Measurements from ENCODE around the gene TUBB3.

DNA sequence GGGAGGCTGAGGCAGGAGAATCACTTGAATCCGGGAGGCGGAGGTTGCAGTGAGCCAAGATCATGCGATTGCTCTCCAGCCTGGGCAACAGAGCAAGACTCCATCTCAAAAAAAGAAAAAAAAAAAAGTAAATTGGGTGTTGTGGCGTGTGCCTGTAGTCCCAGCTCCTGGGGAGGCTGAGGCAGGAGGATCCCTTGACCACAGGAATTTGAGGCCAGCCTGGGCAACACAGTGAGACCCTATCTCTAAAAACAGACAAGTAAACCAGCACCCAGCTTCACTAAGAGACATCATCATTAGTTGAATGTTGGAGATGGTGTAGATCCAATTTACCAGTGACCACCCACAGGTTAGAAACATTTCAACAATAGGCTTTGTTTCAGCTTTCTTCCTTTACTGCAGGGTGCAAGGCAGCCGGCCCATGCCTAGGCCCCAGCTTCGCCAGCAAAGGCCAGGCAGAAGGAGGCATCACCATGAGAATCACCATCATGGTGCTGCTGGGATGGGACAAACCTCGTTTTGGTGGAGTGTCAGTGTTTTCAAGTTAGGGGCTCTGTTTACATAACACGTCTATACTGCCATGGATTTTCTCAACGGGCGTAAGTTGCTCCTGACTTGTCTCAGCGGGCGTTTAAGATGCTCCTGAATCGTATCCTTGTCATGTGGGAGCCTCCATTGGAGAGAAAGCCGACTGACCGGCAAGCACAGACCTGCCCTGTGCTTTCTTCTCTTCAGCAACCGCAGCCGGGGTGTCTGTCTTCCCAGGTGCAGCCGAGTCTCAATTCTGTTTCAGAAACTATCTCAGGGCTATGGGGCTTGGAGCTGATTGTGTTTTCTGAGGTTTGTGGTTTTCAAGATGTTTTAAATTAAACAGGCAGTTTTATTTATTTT lies 42.4 kb upstream of the TUBB3 start:
- TF ChIP-seq, protein P1, sequence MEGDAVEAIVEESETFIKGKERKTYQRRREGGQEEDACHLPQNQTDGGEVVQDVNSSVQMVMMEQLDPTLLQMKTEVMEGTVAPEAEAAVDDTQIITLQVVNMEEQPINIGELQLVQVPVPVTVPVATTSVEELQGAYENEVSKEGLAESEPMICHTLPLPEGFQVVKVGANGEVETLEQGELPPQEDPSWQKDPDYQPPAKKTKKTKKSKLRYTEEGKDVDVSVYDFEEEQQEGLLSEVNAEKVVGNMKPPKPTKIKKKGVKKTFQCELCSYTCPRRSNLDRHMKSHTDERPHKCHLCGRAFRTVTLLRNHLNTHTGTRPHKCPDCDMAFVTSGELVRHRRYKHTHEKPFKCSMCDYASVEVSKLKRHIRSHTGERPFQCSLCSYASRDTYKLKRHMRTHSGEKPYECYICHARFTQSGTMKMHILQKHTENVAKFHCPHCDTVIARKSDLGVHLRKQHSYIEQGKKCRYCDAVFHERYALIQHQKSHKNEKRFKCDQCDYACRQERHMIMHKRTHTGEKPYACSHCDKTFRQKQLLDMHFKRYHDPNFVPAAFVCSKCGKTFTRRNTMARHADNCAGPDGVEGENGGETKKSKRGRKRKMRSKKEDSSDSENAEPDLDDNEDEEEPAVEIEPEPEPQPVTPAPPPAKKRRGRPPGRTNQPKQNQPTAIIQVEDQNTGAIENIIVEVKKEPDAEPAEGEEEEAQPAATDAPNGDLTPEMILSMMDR (IDR thresholded peaks at IDR 0.05): no peak
- TF ChIP-seq GABPB1 (CRISPR knock-in tag; IDR thresholded peaks at IDR 0.05) (no peak), JUN (CRISPR knock-in tag; IDR thresholded peaks at IDR 0.05) (no peak)
- TF ChIP-seq, protein P2, sequence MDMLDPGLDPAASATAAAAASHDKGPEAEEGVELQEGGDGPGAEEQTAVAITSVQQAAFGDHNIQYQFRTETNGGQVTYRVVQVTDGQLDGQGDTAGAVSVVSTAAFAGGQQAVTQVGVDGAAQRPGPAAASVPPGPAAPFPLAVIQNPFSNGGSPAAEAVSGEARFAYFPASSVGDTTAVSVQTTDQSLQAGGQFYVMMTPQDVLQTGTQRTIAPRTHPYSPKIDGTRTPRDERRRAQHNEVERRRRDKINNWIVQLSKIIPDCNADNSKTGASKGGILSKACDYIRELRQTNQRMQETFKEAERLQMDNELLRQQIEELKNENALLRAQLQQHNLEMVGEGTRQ (CRISPR knock-in tag; IDR thresholded peaks at IDR 0.05): no peak
- TF ChIP-seq, protein P3, sequence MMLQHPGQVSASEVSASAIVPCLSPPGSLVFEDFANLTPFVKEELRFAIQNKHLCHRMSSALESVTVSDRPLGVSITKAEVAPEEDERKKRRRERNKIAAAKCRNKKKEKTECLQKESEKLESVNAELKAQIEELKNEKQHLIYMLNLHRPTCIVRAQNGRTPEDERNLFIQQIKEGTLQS (CRISPR knock-in tag; conservative IDR thresholded peaks at IDR 0.05): no peak
- TF ChIP-seq, protein P4, sequence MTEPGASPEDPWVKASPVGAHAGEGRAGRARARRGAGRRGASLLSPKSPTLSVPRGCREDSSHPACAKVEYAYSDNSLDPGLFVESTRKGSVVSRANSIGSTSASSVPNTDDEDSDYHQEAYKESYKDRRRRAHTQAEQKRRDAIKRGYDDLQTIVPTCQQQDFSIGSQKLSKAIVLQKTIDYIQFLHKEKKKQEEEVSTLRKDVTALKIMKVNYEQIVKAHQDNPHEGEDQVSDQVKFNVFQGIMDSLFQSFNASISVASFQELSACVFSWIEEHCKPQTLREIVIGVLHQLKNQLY (CRISPR knock-in tag; IDR thresholded peaks at IDR 0.05): no peak
- TF ChIP-seq, protein P5, sequence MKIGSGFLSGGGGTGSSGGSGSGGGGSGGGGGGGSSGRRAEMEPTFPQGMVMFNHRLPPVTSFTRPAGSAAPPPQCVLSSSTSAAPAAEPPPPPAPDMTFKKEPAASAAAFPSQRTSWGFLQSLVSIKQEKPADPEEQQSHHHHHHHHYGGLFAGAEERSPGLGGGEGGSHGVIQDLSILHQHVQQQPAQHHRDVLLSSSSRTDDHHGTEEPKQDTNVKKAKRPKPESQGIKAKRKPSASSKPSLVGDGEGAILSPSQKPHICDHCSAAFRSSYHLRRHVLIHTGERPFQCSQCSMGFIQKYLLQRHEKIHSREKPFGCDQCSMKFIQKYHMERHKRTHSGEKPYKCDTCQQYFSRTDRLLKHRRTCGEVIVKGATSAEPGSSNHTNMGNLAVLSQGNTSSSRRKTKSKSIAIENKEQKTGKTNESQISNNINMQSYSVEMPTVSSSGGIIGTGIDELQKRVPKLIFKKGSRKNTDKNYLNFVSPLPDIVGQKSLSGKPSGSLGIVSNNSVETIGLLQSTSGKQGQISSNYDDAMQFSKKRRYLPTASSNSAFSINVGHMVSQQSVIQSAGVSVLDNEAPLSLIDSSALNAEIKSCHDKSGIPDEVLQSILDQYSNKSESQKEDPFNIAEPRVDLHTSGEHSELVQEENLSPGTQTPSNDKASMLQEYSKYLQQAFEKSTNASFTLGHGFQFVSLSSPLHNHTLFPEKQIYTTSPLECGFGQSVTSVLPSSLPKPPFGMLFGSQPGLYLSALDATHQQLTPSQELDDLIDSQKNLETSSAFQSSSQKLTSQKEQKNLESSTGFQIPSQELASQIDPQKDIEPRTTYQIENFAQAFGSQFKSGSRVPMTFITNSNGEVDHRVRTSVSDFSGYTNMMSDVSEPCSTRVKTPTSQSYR (CRISPR knock-in tag; IDR thresholded peaks at IDR 0.05): no peak

All from WTC11 (cell line).